Middle frontal gyrus (tissue), 1 donor: Measurements from ENCODE around the gene NPAS2.
A peak's percentile ranks its signal among the peaks of the same experiment; 100 is the strongest.

Experiments
- DNase-seq: peaks from one replicate; pipeline ENCODE4 v3.0.0-alpha.2; 2015; ENCODE audit warnings: low spot score; ENCODE audit errors: extremely low spot score

NPAS2 gene

GRCh38 chr2:100819370-100820272 lies at the start of gene NPAS2:
Gene NPAS2 (plus strand): TSS chr2:100820139. CDS start chr2:100904755, 84,616 bp downstream.
- no peak for DNase-seq

GRCh38 chr2:100771125-100771524 lies 48.8 kb upstream of the NPAS2 start:
- no peak for DNase-seq

GRCh38 chr2:100773538-100773937 lies 46.4 kb upstream of the NPAS2 start:
- no peak for DNase-seq

- no peak for DNase-seq
These were observed 43.5 kb upstream of the NPAS2 start for GRCh38 chr2:100776445-100776844.

GRCh38 chr2:100778637-100779450 lies 41.1 kb upstream of the NPAS2 start:
- DNase-seq, result no peak

- no peak for DNase-seq
These were observed 40.1 kb upstream of the NPAS2 start for GRCh38 chr2:100779908-100780202.

- no peak for DNase-seq
These were observed 39.5 kb upstream of the NPAS2 start for GRCh38 chr2:100780203-100781008.

GRCh38 chr2:100781009-100781325 lies 39.0 kb upstream of the NPAS2 start:
- DNase-seq, result no peak

GRCh38 chr2:100781523-100782379 lies 38.2 kb upstream of the NPAS2 start:
- DNase-seq, result no peak

GRCh38 chr2:100782380-100782878 lies 37.5 kb upstream of the NPAS2 start:
- no peak for DNase-seq

- no peak for DNase-seq
These were observed 36.0 kb upstream of the NPAS2 start for GRCh38 chr2:100783987-100784386.

GRCh38 chr2:100784681-100785080 lies 35.3 kb upstream of the NPAS2 start:
- no peak for DNase-seq

- DNase-seq, result no peak
These were observed 34.2 kb upstream of the NPAS2 start for GRCh38 chr2:100785626-100786296.

- peak; percentile 33 for DNase-seq
These were observed 33.7 kb upstream of the NPAS2 start for GRCh38 chr2:100786297-100786658.

GRCh38 chr2:100786985-100787384 lies 33.0 kb upstream of the NPAS2 start:
- DNase-seq, result no peak

GRCh38 chr2:100789361-100789760 lies 30.6 kb upstream of the NPAS2 start:
- no peak for DNase-seq

GRCh38 chr2:100791294-100791935 lies 28.5 kb upstream of the NPAS2 start:
- no peak for DNase-seq

- no peak for DNase-seq
These were observed 28.0 kb upstream of the NPAS2 start for GRCh38 chr2:100791936-100792308.

- DNase-seq, result no peak
These were observed 26.7 kb upstream of the NPAS2 start for GRCh38 chr2:100793220-100793619.

- no peak for DNase-seq
These were observed 26.0 kb upstream of the NPAS2 start for GRCh38 chr2:100793982-100794381.
